ENCODE results near the gene AURKB.

The AURKB gene

GRCh38 chr17:8161289-8162232, 48.8 kb downstream of the AURKB start:
- no peak for DNase-seq (ENCODE audit: low read depth)

DNA sequence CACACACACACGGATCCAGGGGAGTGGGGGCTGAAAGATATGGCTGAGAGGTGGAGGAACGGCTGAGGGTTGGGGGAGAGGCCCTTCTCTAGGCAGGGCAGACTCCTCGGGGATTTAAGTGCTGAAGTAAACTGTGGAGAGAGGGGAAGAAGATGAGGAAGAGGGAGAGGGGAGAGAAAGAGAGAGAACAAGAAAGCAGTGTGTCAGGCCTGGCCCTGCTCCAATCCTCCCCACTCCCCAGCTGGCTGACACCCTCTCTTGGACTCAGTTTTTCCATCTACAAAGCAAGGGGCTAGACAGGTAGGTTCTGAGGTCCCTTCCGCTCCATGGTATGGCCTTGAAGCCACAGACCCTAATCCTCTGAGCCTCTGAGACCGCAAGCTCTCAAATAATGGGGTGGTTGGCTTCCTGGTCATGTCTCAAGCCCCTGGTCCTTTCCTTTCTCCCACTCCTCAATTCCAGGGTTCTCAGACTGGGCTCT, 49.6 kb downstream of the AURKB start:
- DNase-seq (ENCODE audit: low read depth) = no peak

GRCh38 chr17:8160224-8160577, 50.2 kb downstream of the AURKB start:
- DNase-seq (ENCODE audit: low read depth) = no peak

- no peak for DNase-seq (ENCODE audit: low read depth)
These were observed 50.7 kb downstream of the AURKB start for GRCh38 chr17:8159459-8160223.

GRCh38 chr17:8159032-8159400, 51.4 kb downstream of the AURKB start:
- DNase-seq (ENCODE audit: low read depth) = no peak

DNA sequence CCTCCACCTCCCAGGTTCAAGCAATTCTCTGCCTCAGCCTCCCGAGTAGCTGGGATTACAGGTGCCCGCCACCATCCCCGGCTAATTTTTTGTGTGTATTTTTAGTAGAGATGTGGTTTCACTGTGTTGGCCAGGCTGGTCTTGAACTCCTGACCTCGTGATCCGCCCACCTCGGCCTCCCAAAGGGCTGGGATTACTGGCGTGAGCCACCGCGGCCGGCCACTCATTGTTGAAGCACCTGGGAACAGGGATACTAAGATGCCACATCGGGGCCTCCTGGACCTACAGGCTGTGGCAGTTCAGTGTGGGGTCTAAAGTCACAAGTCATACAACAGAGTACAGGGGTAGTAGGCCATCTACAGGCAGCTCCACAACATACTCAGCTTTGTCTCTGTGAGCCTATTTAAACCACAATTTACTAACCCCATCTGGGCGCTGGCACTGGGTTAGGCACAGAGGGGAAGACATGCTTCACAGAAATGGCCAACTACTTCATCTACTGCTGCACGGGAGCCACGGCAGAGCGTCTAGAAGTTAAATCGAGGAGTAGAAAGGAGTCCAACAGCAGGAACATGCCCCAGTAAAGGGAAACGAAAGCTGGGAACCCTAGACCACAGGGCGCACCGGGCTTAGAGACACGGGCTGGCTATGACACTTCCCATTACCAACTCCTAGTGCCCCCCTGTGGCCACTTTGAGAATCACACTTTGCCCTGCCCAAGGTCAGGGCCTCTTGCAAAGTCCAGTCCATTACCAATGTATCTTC, 51.9 kb downstream of the AURKB start:
- peak; percentile 72 for DNase-seq (ENCODE audit: low read depth)

DNA sequence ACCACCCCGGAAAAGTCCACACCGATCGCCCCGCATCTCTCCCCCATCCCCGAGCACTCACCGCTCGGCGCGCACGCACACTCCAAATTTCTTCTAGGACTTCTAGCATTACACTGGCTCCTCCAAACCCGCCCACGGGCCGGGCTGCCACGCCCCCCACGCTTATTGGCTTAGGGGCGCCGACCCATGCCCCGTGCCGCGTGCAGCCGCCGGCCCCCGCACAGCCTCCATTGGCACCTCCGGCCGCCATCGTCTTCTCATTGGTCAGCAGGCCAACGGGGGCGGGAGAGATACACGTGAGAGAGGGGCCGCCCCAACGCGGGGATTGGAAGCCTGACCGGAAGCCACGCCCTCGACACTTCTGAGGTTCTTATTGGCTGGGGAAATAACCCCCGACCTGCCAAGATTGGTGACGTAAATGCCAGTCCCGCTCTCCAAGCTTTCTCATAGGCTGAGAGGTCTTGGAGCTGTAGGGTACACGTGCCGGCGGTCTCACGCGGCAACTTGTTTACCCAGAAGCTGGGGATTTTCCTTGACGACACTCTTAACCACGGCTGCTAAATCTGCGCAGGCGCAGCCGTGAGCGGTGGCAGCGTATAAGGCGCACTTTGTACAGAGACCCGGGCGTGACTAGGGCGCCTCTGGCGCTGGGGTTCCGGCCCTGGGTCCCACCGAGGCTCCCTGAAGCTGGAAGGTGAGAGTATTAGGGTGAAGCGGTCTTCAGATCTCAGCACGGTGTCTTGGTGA, 54.0 kb downstream of the AURKB start:
- DNase-seq (ENCODE audit: low read depth) = peak; percentile 100

DNA sequence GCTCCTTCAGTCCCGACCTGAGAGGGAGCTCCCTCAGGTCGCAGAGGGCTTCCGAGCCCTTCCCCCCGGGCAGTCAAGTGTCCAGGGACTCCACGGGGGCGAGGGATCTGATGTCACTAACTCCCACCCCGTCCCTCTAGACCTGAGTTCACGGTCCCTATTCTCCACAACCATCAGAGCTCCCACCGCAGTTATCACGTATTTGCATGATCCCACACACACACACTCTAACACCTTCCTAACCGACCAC, 54.5 kb downstream of the AURKB start:
- no peak for DNase-seq (ENCODE audit: low read depth)

- DNase-seq (ENCODE audit: low read depth) = no peak
These were observed 55.0 kb downstream of the AURKB start for GRCh38 chr17:8155231-8155995.
